Activated T-cell treated with anti-CD3 and anti-CD28 coated beads, Interleukin-2, amount 50 U/mL, for 4 hours (primary cell): ENCODE results near the gene CALM1. TPM values are rescaled to one million over a fixed set of nuclear protein-coding genes. Genes with fewer than 3 reads are reported as not detected.
A peak's percentile ranks its signal among the peaks of the same experiment; 100 is the strongest.
"Not testable (repeated sequence)": the region's sequence is repeated elsewhere in the genome, so short reads cannot be mapped to it uniquely, and the experiment has no call there.

Experiments
- ATAC-seq, 2 donors: fragments of 200-7000 bp; cut with Tn5 transposase; one replicate each; pipeline ENCODE4 v1.10.0; 2021
- DNase-seq: peaks from one replicate; pipeline ENCODE4 v3.0.0-alpha.2; 2020
- H3K27me3 Mint-ChIP-seq: one replicate; pipeline ENCODE4 v1.8.0; 2021; ENCODE audit warnings: low read depth, mixed read lengths
- H3K36me3 Mint-ChIP-seq: one replicate; pipeline ENCODE4 v1.8.0; 2022; ENCODE audit warnings: mixed read lengths; ENCODE audit not compliant: insufficient read depth
- H3K4me1 Mint-ChIP-seq: one replicate; pipeline ENCODE4 v1.8.0; 2021; ENCODE audit warnings: low read depth, mixed read lengths
- H3K4me3 Mint-ChIP-seq: one replicate; pipeline ENCODE4 v1.8.0; 2021; ENCODE audit warnings: mild to moderate bottlenecking, moderate library complexity, mixed read lengths
- H3K9me3 Mint-ChIP-seq: one replicate; pipeline ENCODE4 v1.8.0; 2021; ENCODE audit warnings: mixed read lengths
- total RNA-seq, 3 donors: library from RNA; stranded (reverse); gene quantifications; one replicate each; pipeline ENCODE4 v1.2.1, GENCODE V29; 2021

Gene CALM1
- total RNA-seq, 3 donors from 2014 or later, result 406 to 439 (median 417) TPM

DNA sequence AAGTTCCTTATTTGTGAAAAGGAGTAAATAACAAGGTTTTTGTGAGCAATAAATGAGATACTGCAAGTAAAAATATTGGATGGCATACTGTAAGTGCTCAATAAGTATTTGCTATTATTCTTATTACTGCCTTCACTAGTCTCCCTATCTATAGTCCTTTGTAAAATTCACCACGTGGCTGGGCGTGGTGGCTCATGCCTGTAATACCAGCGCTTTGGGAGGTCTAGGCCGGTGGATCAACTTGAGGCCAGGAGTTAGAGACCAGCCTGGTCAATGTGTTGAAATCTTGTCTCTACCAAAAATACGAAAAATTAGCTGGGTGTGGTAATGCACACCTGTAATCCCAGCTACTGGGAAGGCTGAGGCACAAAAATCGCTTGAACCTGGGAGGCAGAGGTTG lies 18.6 kb upstream of the CALM1 start:
- H3K4me3 Mint-ChIP-seq, result no peak overlapping the region
- ATAC-seq (no peak), DNase-seq (no peak)
- H3K27me3 Mint-ChIP-seq, result no peaks in the 10 kb centered on the region
- no peaks in the 10 kb centered on the region for H3K36me3 Mint-ChIP-seq
- H3K4me1 Mint-ChIP-seq, result peaks cover 5% of the 10 kb centered on the region
- no peaks in the 10 kb centered on the region for H3K9me3 Mint-ChIP-seq

DNA sequence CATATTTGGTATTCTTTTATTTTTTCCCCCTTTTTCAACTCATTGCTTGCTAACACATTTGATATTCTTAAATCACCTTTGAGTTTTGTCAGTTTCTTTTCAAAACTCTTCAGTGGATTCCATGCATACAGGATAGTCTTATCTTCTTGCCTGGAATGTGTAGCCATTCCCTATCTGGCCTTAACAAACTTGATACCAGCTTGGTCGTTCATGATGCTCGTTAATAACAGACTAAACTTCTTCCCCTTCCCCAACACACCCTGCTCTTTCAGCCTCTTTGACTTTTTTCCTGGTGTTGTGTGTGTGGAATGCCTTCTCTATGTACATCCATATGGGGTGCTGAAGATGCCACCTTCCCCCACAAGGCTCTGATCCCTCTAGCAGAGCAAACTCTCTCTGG lies 17.7 kb upstream of the CALM1 start:
- Mint-ChIP-seq H3K4me3 (no peak overlapping the region), H3K9me3 (no peaks in the 10 kb centered on the region), H3K4me1 (peaks cover 5% of the 10 kb centered on the region), H3K36me3 (no peaks in the 10 kb centered on the region), H3K27me3 (no peaks in the 10 kb centered on the region)
- no peak for ATAC-seq
- no peak for DNase-seq

- Mint-ChIP-seq H3K9me3 (no peaks in the 10 kb centered on the region), H3K27me3 (no peaks in the 10 kb centered on the region), H3K4me1 (peaks cover 5% of the 10 kb centered on the region), H3K36me3 (no peaks in the 10 kb centered on the region), H3K4me3 (no peak overlapping the region)
- DNase-seq, result no peak
- no peak for ATAC-seq
Measured at GRCh38 chr14:90381011-90381786, 15.6 kb upstream of the CALM1 start.

GRCh38 chr14:90381999-90382451 lies 14.8 kb upstream of the CALM1 start:
- DNase-seq (no peak), ATAC-seq (no peak)
- no peak overlapping the region for H3K4me3 Mint-ChIP-seq
- peaks cover 8% of the 10 kb centered on the region for H3K4me1 Mint-ChIP-seq
- H3K27me3 Mint-ChIP-seq, result no peaks in the 10 kb centered on the region
- no peaks in the 10 kb centered on the region for H3K36me3 Mint-ChIP-seq
- H3K9me3 Mint-ChIP-seq, result no peaks in the 10 kb centered on the region

DNA sequence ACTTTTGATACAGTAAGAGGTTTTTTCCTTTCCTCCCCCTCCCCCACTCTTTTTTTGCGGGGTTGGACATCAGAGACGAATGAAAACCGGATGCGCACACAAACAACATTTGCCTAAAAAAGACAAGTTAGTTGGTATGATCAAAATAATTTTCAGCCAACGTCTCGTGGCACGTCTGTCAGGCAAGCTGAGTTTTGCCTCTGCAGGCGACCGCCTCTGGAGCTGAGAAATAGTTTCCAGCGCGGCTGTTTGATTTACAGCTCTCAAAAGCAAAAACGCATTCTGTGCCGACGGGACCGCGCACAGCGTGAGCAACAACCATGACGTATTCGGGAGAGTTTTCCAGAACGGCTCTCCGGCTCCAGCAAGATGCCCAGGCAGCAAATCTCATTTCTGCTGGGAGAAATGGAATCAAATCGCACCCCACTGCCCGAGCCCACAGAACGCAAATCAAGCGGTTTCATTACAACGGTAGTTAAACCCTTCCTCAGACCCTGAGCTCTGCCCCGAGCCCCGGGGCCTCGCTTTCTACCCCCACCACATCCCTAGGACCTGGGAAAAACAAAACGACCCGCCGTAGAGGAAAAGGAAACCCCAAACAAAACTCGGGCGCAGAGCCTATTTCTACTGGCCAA lies 14.2 kb upstream of the CALM1 start:
- H3K4me3 Mint-ChIP-seq, result no peak overlapping the region
- H3K4me1 Mint-ChIP-seq, result peaks cover 8% of the 10 kb centered on the region
- ATAC-seq (peak; percentile 44 to 47), DNase-seq (peak; percentile 73)
- no peaks in the 10 kb centered on the region for H3K9me3 Mint-ChIP-seq
- no peaks in the 10 kb centered on the region for H3K27me3 Mint-ChIP-seq
- no peaks in the 10 kb centered on the region for H3K36me3 Mint-ChIP-seq

DNA sequence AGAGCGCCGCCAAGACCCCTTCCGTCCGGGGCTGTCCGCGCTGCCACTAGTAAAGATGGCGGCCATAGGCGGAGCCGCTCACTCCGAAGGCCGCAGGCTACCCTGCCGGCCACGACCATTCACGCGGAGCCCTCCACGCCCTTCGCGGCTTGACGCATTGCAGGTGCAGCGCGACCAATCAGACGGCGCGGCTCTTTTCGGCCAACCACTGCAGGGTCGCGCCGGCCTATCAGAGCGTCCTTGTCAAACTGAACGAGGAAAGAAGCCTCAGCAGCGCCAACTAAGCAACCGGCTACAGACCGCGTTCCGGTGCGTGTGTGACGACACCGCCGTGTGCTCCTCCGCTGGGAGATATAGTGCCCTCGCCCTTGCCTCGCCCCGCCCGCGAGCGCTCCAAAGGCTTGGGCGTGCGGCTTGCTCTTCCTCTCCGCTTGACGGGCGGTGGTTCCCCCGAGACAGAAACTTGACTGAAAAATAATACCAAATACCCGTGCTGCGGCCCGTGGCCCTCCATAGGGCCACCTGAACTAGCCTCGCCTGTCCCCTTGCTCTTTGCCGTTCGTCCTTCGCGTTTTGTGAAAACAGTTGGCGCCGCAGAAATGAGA lies 13.6 kb upstream of the CALM1 start:
- ATAC-seq (peak; percentile 91), DNase-seq (peak; percentile 97)
- peaks cover 8% of the 10 kb centered on the region for H3K4me1 Mint-ChIP-seq
- no peaks in the 10 kb centered on the region for H3K36me3 Mint-ChIP-seq
- no peaks in the 10 kb centered on the region for H3K27me3 Mint-ChIP-seq
- H3K9me3 Mint-ChIP-seq, result no peaks in the 10 kb centered on the region
- no peak overlapping the region for H3K4me3 Mint-ChIP-seq

DNA sequence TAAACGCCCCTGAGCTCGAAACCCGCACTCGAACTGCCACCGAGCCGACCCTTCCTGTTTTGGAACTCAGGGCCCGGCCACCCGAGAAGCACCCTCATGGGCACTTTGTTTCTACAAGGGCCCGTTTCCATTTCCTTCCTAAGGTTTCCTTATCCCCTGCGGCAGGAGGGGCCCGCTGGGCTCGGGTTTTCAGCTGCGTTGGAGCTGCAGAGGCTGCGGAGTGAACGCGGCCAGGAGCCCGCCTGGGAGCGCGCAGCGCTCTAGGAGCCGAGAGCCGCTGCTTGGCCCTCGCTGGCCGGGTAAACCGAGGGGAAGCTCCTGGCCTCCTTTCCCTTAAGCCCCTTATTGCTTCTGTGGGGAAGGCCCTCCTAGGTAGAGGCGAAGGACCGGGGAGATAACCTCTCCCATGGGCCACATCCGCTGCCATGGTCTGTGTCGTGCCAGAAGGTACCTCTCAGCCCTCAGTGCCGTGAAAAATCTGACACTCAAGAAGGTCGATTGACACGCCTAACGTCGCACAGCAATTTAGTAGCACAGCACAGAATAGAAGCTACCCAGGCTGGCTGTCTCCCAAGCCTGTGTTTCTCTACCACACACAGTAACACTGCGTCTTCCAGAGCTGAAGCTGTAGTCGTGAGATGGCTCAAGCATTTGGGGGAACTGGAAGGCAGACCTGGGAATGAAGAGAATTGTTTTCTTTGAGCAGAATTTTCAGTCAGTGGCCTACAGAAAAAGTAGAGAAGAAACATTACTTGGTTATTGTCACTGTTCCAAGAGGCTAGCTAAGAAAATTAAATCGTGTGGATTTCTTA lies 12.9 kb upstream of the CALM1 start:
- peak; percentile 13 to 15 for ATAC-seq
- no peaks in the 10 kb centered on the region for H3K36me3 Mint-ChIP-seq
- H3K27me3 Mint-ChIP-seq, result no peaks in the 10 kb centered on the region
- no peak overlapping the region for H3K4me3 Mint-ChIP-seq
- H3K9me3 Mint-ChIP-seq, result no peaks in the 10 kb centered on the region
- DNase-seq, result peak; percentile 35
- H3K4me1 Mint-ChIP-seq, result peaks cover 14% of the 10 kb centered on the region

DNA sequence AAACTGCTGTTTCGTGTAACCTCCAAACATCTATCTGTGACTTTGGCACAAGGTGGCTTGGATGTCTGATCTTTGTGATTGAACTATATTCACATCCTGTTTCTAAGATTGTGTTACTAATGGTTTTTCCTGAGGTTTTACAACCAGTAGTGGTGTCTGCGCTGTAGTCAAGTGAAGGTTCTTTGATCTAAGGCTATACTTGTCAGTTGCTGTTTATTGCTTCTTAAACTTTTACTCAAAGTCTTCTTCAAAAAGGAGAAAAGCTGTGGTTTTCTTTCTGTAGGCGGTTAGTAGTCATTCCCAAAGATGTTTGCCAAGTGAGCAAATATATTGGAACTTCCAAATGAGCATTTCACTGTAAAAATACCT lies 12.3 kb upstream of the CALM1 start:
- H3K36me3 Mint-ChIP-seq, result no peaks in the 10 kb centered on the region
- DNase-seq (no peak), ATAC-seq (peak; percentile 21 to 32)
- peaks cover 18% of the 10 kb centered on the region for H3K4me1 Mint-ChIP-seq
- no peaks in the 10 kb centered on the region for H3K9me3 Mint-ChIP-seq
- no peaks in the 10 kb centered on the region for H3K27me3 Mint-ChIP-seq
- no peak overlapping the region for H3K4me3 Mint-ChIP-seq

- H3K36me3 Mint-ChIP-seq, result no peaks in the 10 kb centered on the region
- no peaks in the 10 kb centered on the region for H3K27me3 Mint-ChIP-seq
- DNase-seq (no peak), ATAC-seq (no peak)
- no peak overlapping the region for H3K4me3 Mint-ChIP-seq
- no peaks in the 10 kb centered on the region for H3K9me3 Mint-ChIP-seq
- H3K4me1 Mint-ChIP-seq, result peaks cover 16% of the 10 kb centered on the region
Measured at GRCh38 chr14:90386321-90386720, 10.5 kb upstream of the CALM1 start.

- ATAC-seq, result no peak
- peaks cover 16% of the 10 kb centered on the region for H3K4me1 Mint-ChIP-seq
- no peak overlapping the region for H3K4me3 Mint-ChIP-seq
- no peaks in the 10 kb centered on the region for H3K27me3 Mint-ChIP-seq
- H3K9me3 Mint-ChIP-seq, result no peaks in the 10 kb centered on the region
- H3K36me3 Mint-ChIP-seq, result no peaks in the 10 kb centered on the region
- DNase-seq, result no peak
Measured at GRCh38 chr14:90387206-90387760, 9.5 kb upstream of the CALM1 start.

DNA sequence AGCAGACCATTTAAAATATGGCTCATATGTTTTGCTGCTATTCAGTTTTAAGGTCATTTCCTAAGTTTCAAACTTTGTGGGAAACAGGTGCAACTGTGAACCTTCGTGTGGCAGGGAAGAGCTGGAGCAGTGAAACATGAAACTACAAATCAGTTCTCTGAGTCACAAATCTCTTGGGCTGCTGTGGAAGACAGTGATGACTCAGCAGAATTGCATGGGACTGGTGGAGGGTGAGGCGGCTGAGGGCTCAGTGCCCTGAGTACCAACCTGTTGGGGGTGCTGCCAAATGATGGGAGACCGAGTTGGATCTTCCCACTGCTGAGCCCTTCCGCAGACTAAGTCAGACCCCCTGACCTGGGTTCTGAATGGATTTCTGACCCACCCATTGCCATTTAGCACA lies 8.4 kb upstream of the CALM1 start:
- peaks cover 16% of the 10 kb centered on the region for H3K4me1 Mint-ChIP-seq
- no peak overlapping the region for H3K4me3 Mint-ChIP-seq
- ATAC-seq (no peak), DNase-seq (no peak)
- H3K9me3 Mint-ChIP-seq, result no peaks in the 10 kb centered on the region
- H3K36me3 Mint-ChIP-seq, result no peaks in the 10 kb centered on the region
- no peaks in the 10 kb centered on the region for H3K27me3 Mint-ChIP-seq

- Mint-ChIP-seq H3K36me3 (no peaks in the 10 kb centered on the region), H3K27me3 (no peaks in the 10 kb centered on the region), H3K9me3 (no peaks in the 10 kb centered on the region), H3K4me3 (no peak overlapping the region), H3K4me1 (peaks cover 16% of the 10 kb centered on the region)
- peak; percentile 42 to 56 for ATAC-seq
- DNase-seq, result no peak
Measured at GRCh38 chr14:90388982-90389381, 7.8 kb upstream of the CALM1 start.

DNA sequence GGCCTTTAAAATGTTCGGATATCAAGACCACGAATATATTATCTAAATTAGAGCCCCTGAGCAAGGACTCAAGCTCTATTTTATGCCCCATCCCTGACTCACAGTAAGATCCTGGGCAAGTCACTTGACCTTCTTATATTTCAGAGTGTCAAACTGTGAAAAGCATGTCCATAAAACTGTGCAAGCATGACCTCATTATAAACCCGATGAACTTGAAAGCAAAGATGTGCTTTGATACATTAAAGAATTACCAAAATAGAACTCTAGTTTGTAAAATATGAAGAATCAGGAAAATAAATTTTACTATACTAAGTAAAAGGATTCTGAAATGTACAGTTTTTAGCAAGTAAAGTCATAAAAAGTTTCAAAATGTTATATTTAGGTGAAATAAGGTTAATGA lies 2.9 kb upstream of the CALM1 start:
- no peaks in the 10 kb centered on the region for H3K9me3 Mint-ChIP-seq
- peaks cover 11% of the 10 kb centered on the region for H3K4me1 Mint-ChIP-seq
- no peak overlapping the region for H3K4me3 Mint-ChIP-seq
- no peaks in the 10 kb centered on the region for H3K27me3 Mint-ChIP-seq
- H3K36me3 Mint-ChIP-seq, result peaks cover 2% of the 10 kb centered on the region
- no peak for ATAC-seq
- no peak for DNase-seq

- not testable (repeated sequence) for DNase-seq, H3K4me1 Mint-ChIP-seq, H3K27me3 Mint-ChIP-seq
Measured at GRCh38 chr14:90394782-90395181, 2.0 kb upstream of the CALM1 start.

More at GRCh38 chr14:90394782-90395181, 2.0 kb upstream of the CALM1 start:
- not testable (repeated sequence) for ATAC-seq, H3K9me3 Mint-ChIP-seq, H3K4me3 Mint-ChIP-seq, H3K36me3 Mint-ChIP-seq
